ENCODE data around the gene ZNF621. TPM values are rescaled to one million over a fixed set of nuclear protein-coding genes. Genes with fewer than 3 reads are reported as not detected.

The ZNF621 gene
- total and polyA plus RNA-seq, 9 of the 15 experiments (the other 6 are each of a cell fraction or from before 2014, with no cell fraction given) = 4.7 to 28.9 (median 20.6) TPM

- TF ChIP-seq ZBTB34 (CRISPR knock-in tag; IDR thresholded peaks at IDR 0.05) (no peak), JUN (IDR thresholded peaks at IDR 0.05; ENCODE audit: borderline replicate concordance, low read depth, low read length) (no peak), JUN (CRISPR knock-in tag; IDR thresholded peaks at IDR 0.05; ENCODE audit: borderline replicate concordance) (no peak), KAT2B (IDR thresholded peaks at IDR 0.05; ENCODE audit: low read depth, low read length) (no peak), NONO (IDR thresholded peaks at IDR 0.05; ENCODE audit: low read depth in 2 of 2, low read length in 1 of 2) (no peak), POLR3A (IDR thresholded peaks at IDR 0.05; ENCODE audit: borderline replicate concordance, extremely low read depth, insufficient read depth, insufficient read length) (no peak), LCOR (CRISPR knock-in tag; IDR thresholded peaks at IDR 0.05) (peak; percentile 63; the same call in 1 of the 2 replicates), CGGBP1 (CRISPR knock-in tag; IDR thresholded peaks at IDR 0.05) (no peak), TSHZ1 (CRISPR knock-in tag; IDR thresholded peaks at IDR 0.05) (no peak), ESRRB (CRISPR knock-in tag; IDR thresholded peaks at IDR 0.05; ENCODE audit: borderline replicate concordance) (no peak), ZNF311 (CRISPR knock-in tag; IDR thresholded peaks at IDR 0.05) (no peak), CHCHD3 (CRISPR knock-in tag; IDR thresholded peaks at IDR 0.05) (no peak; the same call in 1 of the 2 replicates), CBX2 (IDR thresholded peaks at IDR 0.05; ENCODE audit: insufficient read depth, low read length, poor library complexity, severe bottlenecking) (no peak), MTA3 (IDR thresholded peaks at IDR 0.05; ENCODE audit: borderline replicate concordance) (peak; percentile 73; the same call in 1 of the 2 replicates), HNRNPK (IDR thresholded peaks at IDR 0.05; ENCODE audit: low read depth, low read length, poor library complexity, severe bottlenecking) (no peak), ARHGAP35 (IDR thresholded peaks at IDR 0.05; ENCODE audit: partially characterized antibody) (no peak), WHSC1 (IDR thresholded peaks at IDR 0.05; ENCODE audit: low read length) (no peak), E2F6 (IDR thresholded peaks at IDR 0.05; ENCODE audit: borderline replicate concordance in 1 of 2, extremely low read depth in 1 of 2, insufficient read depth in 1 of 2, insufficient read length in 1 of 2, low read depth in 1 of 2, low read length in 1 of 2, poor library complexity in 1 of 2, severe bottlenecking in 1 of 2) (peak in 1 of 2 experiments; percentile 59), DDX20 (tag; IDR thresholded peaks at IDR 0.05; ENCODE audit: low read depth) (no peak), ZNF696 (CRISPR knock-in tag; conservative IDR thresholded peaks at IDR 0.05) (no peak)
Observed at GRCh38 chr3:40505599-40506462, 18.9 kb upstream of the ZNF621 start, which contains the start of gene ZNF620 (continued).
